OCI-LY3 (cell line): ENCODE data around the gene SLC38A10.

Experiments used
- H2AFZ ChIP-seq: fragments of 200-600, 300-600 bp; shearing (Covaris generic); 2 replicates; pipeline ENCODE4 v1.6.0; 2014; ENCODE audit warnings: antibody characterized with exemption, low read depth, low read length
- H3K27ac ChIP-seq: fragments of 200-600, 300-600 bp; sonication (generic); 2 replicates; pipeline ENCODE4 v1.5.1; 2014; ENCODE audit warnings: mild to moderate bottlenecking, low read length, moderate library complexity, mixed read lengths
- H3K27me3 ChIP-seq: fragments of 200-600, 300-600 bp; sonication (generic); 2 replicates; pipeline ENCODE4 v1.6.1; 2014; ENCODE audit warnings: low read depth, low read length, mixed read lengths
- H3K36me3 ChIP-seq: fragments of 200-600, 300-600 bp; sonication (generic); replicated peaks from 2 replicates; pipeline ENCODE3; 2014; ENCODE audit warnings: low read depth, low read length, mixed read lengths
- H3K4me1 ChIP-seq: fragments of 300-600, 200-600 bp; sonication (generic); 2 replicates; pipeline ENCODE4 v1.6.1; 2014; ENCODE audit warnings: low read length, mixed read lengths
- H3K4me2 ChIP-seq: fragments of 200-600, 300-600 bp; sonication (generic); 2 replicates; pipeline ENCODE4 v1.6.1; 2014; ENCODE audit warnings: low read length, mixed read lengths
- H3K4me3 ChIP-seq: fragments of 300-600, 200-600 bp; sonication (generic); 2 replicates; pipeline ENCODE4 v1.5.1; 2014; ENCODE audit warnings: antibody characterized with exemption, mild to moderate bottlenecking, low read length, moderate library complexity
- H3K79me2 ChIP-seq: fragments of 300-600, 200-600 bp; shearing (Covaris generic); 2 replicates; pipeline ENCODE4 v1.6.1; 2014; ENCODE audit warnings: mild to moderate bottlenecking, low read length, mixed read lengths
- H3K9ac ChIP-seq: fragments of 300-600, 200-600 bp; shearing (Covaris generic); 2 replicates; pipeline ENCODE4 v1.6.0; 2014; ENCODE audit warnings: mild to moderate bottlenecking, low read length, moderate library complexity
- H3K9me3 ChIP-seq: fragments of 200-600, 300-600 bp; shearing (Covaris generic); 2 replicates; pipeline ENCODE4 v1.6.1; 2014; ENCODE audit warnings: low read length, mixed read lengths; ENCODE audit not compliant: insufficient read depth
- H4K20me1 ChIP-seq: fragments of 200-600, 300-600 bp; sonication (generic); 2 replicates; pipeline ENCODE4 v1.6.1; 2016; ENCODE audit warnings: low read length, mixed read lengths; ENCODE audit not compliant: insufficient read depth
- CTCF ChIP-seq: fragments of 200-600, 300-600 bp; sonication (generic); IDR thresholded peaks from 2 replicates; pipeline ENCODE4 v1.5.1; 2014; ENCODE audit warnings: antibody characterized with exemption, low read length, low read depth
- EZH2phosphoT487 ChIP-seq: fragments of 200-600 bp; shearing (Covaris generic); IDR thresholded peaks from 2 replicates; pipeline ENCODE4 v1.6.1; 2018; ENCODE audit warnings: antibody characterized with exemption, mixed run types, low read depth

SLC38A10 gene

DNA sequence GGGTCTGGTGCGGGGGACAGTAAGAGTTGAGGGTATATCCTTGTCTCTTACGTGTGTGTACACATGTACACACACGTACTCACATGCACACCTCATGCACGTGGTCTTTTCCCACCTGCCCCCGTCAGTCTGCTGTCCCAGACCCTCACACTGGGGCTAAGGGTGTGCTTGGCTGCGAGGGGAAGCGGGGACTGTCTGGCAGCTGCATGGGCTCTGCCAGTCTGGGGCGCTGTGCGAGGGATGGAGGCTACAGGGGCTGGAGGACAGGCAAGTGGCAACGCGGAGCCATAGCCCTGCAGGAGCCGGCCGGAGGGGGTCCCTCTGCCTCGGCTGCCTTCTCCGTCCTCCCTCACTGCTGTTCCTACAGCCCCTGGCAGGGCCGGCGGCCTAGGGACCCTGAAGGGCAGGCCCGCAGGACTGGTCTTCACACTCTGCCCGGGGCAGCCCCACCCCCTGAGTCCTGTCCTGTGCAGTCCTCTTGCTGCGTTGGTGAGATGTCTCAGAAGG is 20.8 kb upstream of the SLC38A10 start:
- no peaks in the 10 kb centered on the region for H4K20me1 ChIP-seq
- no peak overlapping the region for H2AFZ ChIP-seq
- no peaks in the 10 kb centered on the region for H3K36me3 ChIP-seq
- no peak for TF ChIP-seq EZH2phosphoT487
- no peak for TF ChIP-seq CTCF
- no peak overlapping the region for H3K4me2 ChIP-seq
- H3K4me1 ChIP-seq = peaks cover 5% of the 10 kb centered on the region; the same call in 1 of the 2 replicates
- no peak overlapping the region for H3K9ac ChIP-seq
- H3K9me3 ChIP-seq = no peaks in the 10 kb centered on the region
- no peaks in the 10 kb centered on the region for H3K27me3 ChIP-seq
- no peak overlapping the region for H3K4me3 ChIP-seq
- H3K79me2 ChIP-seq = no peaks in the 10 kb centered on the region
- no peak overlapping the region for H3K27ac ChIP-seq

- H4K20me1 ChIP-seq = no peaks in the 10 kb centered on the region
- H2AFZ ChIP-seq = no peak overlapping the region
- TF ChIP-seq EZH2phosphoT487 (no peak), CTCF (no peak)
- H3K9ac ChIP-seq = no peak overlapping the region
- peaks cover 5% of the 10 kb centered on the region; the same call in 1 of the 2 replicates for H3K4me1 ChIP-seq
- no peaks in the 10 kb centered on the region for H3K9me3 ChIP-seq
- no peaks in the 10 kb centered on the region for H3K36me3 ChIP-seq
- H3K27ac ChIP-seq = no peak overlapping the region
- H3K79me2 ChIP-seq = no peaks in the 10 kb centered on the region
- H3K27me3 ChIP-seq = no peaks in the 10 kb centered on the region
- no peak overlapping the region for H3K4me3 ChIP-seq
- H3K4me2 ChIP-seq = no peak overlapping the region
Measured at GRCh38 chr17:81315129-81315884, 20.2 kb upstream of the SLC38A10 start.

- H3K36me3 ChIP-seq = no peaks in the 10 kb centered on the region
- H3K9me3 ChIP-seq = no peaks in the 10 kb centered on the region
- no peak overlapping the region for H2AFZ ChIP-seq
- peaks cover 5% of the 10 kb centered on the region; the same call in 1 of the 2 replicates for H3K4me1 ChIP-seq
- no peak overlapping the region for H3K4me3 ChIP-seq
- H4K20me1 ChIP-seq = no peaks in the 10 kb centered on the region
- no peaks in the 10 kb centered on the region for H3K27me3 ChIP-seq
- no peaks in the 10 kb centered on the region for H3K79me2 ChIP-seq
- H3K9ac ChIP-seq = no peak overlapping the region
- H3K4me2 ChIP-seq = no peak overlapping the region
- no peak overlapping the region for H3K27ac ChIP-seq
- no peak for TF ChIP-seq CTCF
- no peak for TF ChIP-seq EZH2phosphoT487
Measured at GRCh38 chr17:81314398-81315081, 19.4 kb upstream of the SLC38A10 start.

- no peaks in the 10 kb centered on the region for H3K36me3 ChIP-seq
- no peaks in the 10 kb centered on the region for H3K9me3 ChIP-seq
- H3K27ac ChIP-seq = no peak overlapping the region
- peaks cover 5% of the 10 kb centered on the region; the same call in 1 of the 2 replicates for H3K4me1 ChIP-seq
- H3K9ac ChIP-seq = no peak overlapping the region
- no peak overlapping the region for H2AFZ ChIP-seq
- TF ChIP-seq EZH2phosphoT487 (no peak), CTCF (no peak)
- no peaks in the 10 kb centered on the region for H3K79me2 ChIP-seq
- no peaks in the 10 kb centered on the region for H3K27me3 ChIP-seq
- no peak overlapping the region for H3K4me3 ChIP-seq
- no peaks in the 10 kb centered on the region for H4K20me1 ChIP-seq
- no peak overlapping the region for H3K4me2 ChIP-seq
Measured at GRCh38 chr17:81313776-81314397, 18.8 kb upstream of the SLC38A10 start.
